ENCODE measurements around the gene SLC16A3.
"Not testable (repeated sequence)": the region's sequence is repeated elsewhere in the genome, so short reads cannot be mapped to it uniquely, and the experiment has no call there.

SLC16A3 gene

GRCh38 chr17:82247182-82247823 lies 18.5 kb downstream of the SLC16A3 start:
- no peak for DNase-seq (ENCODE audit: low spot score)

DNA sequence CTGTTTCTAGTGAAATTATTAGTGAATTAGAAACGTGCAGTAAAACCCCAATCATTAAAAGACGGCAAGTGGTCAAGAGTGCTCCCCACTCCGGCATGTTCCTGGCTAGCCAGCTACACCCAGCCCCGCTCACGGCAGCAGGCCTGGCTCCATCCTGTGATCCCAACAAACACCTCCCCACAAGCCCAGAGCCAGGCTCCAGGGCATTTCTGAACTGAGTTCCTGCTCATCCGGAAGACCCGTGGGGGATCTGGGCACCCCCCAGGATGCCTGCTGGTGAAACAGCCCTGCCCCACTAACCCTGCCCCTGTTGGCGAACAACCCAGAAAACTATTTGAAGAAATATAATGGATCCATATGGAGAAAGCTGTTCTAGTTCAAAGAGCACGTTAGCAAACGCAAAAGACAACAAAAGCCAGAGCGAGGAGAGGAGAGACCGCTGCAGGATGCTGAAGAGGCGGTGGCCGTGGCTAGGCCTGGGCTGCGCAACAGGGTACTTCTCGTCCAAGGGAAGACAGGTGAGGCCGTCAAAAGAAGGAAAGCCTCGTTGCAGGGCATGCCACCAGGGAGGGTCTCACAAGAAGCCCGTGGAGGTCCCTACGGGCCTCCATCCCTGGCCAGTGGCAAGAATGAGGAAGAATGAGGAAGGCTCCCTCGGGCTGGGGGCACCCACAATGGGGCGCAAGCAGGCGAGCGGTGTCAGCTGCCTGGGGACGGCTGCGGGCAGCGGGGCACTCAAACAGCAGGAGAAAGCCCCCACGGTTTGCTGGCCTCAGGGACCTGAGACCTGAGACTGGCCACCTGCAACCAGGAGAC lies 19.2 kb downstream of the SLC16A3 start:
- DNase-seq (ENCODE audit: low spot score): no peak

DNA sequence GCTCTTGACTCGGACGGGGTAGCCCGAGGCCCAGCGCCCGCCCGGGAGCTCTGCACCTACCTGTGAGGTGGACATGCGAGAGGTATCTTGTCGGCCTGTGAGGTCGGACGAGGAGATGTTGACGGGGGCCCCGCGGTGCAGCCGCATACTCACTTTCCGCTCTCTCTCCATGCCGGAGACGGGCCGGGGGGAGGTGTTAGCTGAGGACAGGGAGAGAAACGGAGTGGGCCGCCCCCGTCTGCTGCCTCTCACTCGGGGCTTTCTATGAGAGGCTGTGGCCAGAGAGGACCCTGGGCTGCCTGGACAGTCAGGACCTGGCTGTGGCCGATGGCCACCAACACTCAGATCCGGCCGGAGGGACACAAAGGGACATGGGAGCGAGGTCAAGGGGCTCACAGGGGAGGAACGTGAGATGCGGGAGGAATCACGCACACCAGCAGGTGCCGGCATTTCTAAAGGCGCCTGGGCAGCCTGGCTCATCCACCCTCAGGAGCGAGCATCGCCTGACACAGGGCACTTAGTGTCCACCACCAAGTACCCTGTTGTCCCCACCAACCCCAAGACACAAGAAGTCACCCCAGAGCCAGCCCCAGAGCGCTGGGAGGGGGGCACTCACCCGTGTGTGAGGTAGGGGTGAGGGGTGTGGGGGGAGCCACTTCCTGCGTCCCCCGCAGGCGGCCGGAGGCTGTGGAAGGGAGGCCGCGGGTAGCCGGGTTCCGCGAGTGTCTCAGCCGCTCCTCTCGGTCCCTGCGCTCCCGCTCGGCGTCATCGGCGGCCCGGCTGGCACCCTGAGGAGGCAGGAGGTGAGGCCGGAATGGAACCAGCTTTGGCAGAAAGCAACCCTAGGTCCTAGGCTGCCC lies 20.2 kb downstream of the SLC16A3 start:
- DNase-seq (ENCODE audit: low spot score): no peak

DNA sequence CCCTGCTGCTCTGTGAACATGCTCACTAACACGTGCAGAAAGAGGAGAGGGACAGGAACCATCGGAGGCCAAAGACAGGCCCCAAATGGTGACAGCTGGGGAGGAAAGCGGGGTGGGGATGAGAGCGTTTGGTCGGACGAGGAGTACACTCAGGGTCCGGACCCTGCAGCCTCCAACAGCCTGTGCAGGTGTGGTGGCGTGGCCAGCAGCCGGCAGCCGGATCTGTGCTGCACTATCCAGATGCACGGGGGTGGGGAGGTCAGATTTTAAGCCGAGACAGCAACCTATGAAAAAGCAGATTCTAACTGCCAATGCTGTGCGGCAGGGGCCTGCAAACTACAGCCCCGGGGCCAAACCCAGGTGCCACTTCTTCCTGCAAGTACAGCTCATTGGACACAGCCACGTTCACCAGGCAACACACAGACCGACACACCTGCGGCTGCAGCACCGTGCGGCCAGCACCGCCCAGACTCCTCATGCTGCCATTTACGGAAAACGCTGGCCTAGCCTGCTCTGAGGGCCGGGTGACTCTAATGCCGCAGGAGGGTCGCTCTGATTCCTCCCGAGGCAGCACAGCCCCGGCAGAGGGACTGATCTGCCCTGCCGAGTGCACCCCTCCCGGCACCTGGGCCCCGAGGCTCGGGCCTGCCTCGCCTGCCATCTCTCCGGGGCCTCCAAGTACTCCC lies 21.2 kb downstream of the SLC16A3 start:
- DNase-seq (ENCODE audit: low spot score): no peak

GRCh38 chr17:82250868-82251500 lies 22.1 kb downstream of the SLC16A3 start:
- DNase-seq (ENCODE audit: low spot score): no peak

GRCh38 chr17:82252511-82253178 lies 23.8 kb downstream of the SLC16A3 start:
- DNase-seq (ENCODE audit: low spot score): no peak

GRCh38 chr17:82253179-82253544 lies 24.3 kb downstream of the SLC16A3 start:
- no peak for DNase-seq (ENCODE audit: low spot score)

DNA sequence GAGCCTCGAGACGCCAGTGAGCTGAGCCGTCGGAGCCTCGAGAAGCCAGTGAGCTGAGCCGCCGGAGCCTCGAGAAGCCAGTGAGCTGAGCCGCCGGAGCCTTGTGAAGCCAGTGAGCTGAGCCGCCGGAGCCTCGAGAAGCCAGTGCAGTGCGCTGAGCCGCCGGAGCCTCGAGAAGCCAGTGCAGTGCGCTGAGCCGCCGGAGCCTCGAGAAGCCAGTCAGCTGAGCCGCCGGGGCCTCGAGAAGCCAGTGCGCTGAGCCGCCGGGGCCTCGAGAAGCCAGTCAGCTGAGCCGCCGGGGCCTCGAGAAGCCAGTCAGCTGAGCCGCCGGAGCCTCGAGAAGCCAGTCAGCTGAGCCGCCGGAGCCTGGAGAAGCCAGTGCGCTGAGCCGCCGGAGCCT lies 25.3 kb downstream of the SLC16A3 start:
- DNase-seq (ENCODE audit: low spot score): not testable (repeated sequence)

- DNase-seq (ENCODE audit: low spot score): not testable (repeated sequence)
These were observed 25.9 kb downstream of the SLC16A3 start for GRCh38 chr17:82254746-82255145.

DNA sequence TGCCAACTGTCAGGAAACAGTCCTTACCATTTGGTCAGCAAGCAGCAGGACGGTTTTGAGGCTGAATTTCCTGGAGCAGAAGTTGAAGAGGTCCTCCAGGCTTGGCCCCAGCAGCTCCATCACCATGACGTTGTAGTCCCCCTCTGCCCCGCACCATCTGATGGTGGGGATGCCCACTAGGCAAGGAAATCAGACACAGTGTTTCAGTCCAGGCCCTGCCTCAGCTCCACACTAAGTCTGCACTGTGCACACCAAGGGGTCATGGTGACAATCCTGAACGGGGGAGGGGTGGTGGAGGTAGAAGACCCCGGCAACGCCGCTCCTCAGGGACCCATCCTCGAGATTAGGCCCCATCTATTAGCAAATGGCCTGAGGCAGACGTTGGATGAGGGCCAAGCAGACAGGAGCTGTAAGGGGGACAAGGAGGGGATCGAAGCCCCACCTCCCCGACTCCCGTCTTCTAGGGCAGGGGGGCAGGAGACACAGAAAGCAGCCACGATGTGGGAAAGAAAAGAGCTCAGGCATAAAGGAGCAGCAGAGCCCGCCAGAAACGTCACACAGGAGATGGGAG lies 26.6 kb downstream of the SLC16A3 start:
- no peak for DNase-seq (ENCODE audit: low spot score)

GRCh38 chr17:82256242-82256885 lies 27.5 kb downstream of the SLC16A3 start:
- no peak for DNase-seq (ENCODE audit: low spot score)

DNA sequence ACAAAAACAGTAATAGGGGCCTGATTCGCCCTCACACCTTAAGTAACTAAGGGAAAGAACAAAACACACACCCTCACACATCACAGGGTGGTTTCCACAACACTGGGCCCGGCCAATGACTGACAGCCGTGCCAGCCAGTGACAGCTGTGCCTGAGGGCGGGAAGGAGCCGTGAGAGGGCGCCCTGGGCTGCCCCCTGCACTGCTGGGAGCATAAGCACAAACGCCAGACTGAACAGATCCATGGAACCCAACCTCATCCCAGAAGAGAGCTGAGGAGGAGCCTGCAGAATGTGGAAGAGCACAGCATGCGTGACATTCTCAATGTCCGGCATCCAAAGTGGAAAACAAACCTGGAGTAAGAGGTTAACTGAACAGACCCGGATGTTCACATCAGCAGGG lies 28.6 kb downstream of the SLC16A3 start:
- no peak for DNase-seq (ENCODE audit: low spot score)

GRCh38 chr17:82258555-82258954 lies 29.7 kb downstream of the SLC16A3 start:
- DNase-seq (ENCODE audit: low spot score): no peak

GRCh38 chr17:82259972-82260961 lies 31.4 kb downstream of the SLC16A3 start:
- not testable (repeated sequence) for DNase-seq (ENCODE audit: low spot score)

DNA sequence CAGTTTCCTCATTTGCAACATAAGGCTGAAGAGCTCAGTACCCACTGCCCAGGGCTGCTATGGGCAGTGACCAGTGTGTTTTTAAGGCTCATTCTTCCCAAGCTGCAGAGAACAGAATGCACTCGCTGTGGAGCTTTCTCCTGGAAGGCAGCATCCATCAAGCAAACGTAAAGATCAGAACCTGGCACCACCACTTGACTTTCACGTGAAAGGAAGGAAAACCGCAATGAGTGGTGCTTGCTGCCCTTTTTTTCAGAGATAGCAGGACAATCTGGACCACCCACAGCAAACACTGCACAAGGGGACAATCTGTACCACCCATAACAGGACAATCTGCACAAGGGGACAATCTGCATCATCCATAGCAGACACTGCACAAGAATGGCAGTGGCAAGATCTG lies 33.5 kb downstream of the SLC16A3 start:
- no peak for DNase-seq (ENCODE audit: low spot score)

DNA sequence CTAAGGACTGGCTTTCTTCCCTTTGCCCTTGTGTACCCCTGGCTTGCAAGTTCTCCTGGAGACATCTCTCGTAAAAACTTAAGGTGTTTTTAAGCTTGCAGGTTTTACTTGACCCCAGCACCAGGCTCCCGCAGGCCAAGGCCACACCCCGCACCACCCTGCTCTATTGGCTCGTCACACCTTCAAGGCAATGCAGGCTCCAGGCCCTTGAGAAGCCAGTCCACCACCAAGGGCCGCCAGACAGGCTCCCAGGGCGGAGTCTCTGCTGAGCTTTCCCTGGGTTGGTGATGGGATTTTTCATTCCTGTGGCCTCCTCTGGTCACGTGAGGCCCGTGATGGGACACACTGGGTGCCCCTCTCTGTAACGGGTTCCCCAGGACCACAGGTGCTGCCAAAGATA lies 34.8 kb downstream of the SLC16A3 start:
- DNase-seq (ENCODE audit: low spot score): no peak

DNA sequence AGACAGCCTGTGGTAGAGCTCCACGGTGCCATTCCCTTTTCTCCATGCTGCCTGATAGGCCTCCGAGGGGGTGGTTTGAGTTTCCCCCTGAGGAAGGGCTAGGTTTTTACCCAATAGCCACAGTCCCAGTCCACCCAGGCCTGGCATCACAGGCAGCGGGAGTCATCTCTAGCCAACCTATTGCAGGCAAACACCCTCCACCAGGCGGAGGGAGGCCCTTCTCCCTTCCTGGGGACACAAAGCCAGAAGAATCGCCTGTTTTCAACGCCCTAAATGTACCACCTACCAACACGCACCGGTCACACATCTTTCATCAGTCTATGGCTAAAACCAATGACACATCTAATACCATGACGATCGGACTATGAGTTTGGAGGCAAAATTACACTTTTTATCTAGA lies 37.3 kb downstream of the SLC16A3 start:
- DNase-seq (ENCODE audit: low spot score): no peak

GRCh38 chr17:82267575-82268379 lies 38.9 kb downstream of the SLC16A3 start:
- peak; percentile 84 for DNase-seq (ENCODE audit: low spot score)

All from HuH-7.5 (cell line).